HG03469 (cell line): ENCODE measurements around the gene SUPT16H.

Experiments used
- ATAC-seq: cut with Tn5 transposase; IDR thresholded peaks from one replicate; pipeline ENCODE4 v1.9.1; 2021; ENCODE audit warnings: mild to moderate bottlenecking, moderate library complexity, moderate number of reproducible peaks; ENCODE audit not compliant: unreplicated experiment

Gene SUPT16H

DNA sequence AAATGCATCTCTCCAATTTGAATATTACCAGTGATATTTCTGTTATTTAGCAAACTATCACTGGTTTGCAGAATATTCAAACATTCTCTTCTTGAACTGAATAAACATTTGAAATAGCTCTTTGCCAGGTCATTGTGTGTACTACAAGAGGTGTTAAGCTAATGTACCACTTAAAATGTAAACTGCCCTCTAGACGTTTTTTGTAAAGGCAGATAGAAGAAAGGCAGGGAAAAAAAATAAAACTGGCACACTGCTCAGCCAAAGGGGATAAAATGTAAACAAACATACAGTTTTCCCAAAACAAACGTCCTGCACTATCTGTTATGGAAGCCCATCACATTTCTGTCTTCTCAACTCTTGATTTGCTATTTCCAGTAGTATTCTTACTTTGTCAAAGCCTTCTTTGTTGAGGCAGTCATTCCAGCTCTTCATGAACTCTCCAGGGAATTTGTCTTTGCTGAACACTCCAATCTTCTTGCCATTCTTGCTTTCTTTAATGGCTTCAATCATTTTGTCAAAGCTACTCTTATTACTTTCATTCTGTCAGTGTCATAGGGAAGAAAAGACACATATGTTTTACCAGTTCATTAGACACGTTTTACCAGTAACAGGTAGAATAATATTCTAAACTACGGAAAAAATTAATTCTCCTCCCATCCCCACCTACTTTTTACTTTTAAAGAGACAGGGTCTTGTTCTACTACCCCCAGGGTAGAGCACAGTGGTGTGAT lies 13.7 kb downstream of the SUPT16H start:
- ATAC-seq, result no peak

DNA sequence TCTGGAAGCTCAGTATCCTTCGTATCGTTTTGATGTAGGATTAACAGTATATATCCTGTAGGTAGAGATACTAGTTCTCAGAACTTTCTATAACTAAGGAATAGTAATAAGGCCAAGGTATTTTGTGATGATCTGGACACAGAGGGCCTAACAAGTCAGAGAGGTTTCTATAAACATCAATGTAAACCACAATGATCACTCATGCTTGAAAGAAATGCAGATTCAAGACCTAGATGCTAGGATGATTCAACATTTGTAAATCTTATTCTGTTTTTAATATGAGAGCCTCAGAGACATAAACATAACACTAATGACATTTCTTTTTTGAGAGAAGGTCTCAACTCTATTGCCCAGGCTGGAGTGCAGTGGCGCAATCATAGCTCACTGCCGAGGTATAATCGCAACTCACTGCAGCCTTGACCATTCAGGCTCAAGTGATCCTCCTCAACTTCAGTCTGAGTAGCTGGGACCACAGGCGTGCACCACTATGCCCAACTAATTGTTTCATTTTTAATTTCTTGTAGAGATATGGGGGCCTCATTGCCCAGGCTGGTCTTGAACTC lies 16.2 kb downstream of the SUPT16H start:
- no peak for ATAC-seq

- no peak for ATAC-seq
These were observed 27.3 kb downstream of the SUPT16H start for GRCh38 chr14:21356511-21356910.

- no peak for ATAC-seq
These were observed 31.2 kb downstream of the SUPT16H start for GRCh38 chr14:21352587-21352986.

- no peak for ATAC-seq
These were observed 33.3 kb downstream of the SUPT16H start for GRCh38 chr14:21350539-21350938.

GRCh38 chr14:21347201-21347600 lies 36.6 kb downstream of the SUPT16H start:
- no peak for ATAC-seq

- no peak for ATAC-seq
These were observed 37.2 kb downstream of the SUPT16H start for GRCh38 chr14:21346532-21347135.

DNA sequence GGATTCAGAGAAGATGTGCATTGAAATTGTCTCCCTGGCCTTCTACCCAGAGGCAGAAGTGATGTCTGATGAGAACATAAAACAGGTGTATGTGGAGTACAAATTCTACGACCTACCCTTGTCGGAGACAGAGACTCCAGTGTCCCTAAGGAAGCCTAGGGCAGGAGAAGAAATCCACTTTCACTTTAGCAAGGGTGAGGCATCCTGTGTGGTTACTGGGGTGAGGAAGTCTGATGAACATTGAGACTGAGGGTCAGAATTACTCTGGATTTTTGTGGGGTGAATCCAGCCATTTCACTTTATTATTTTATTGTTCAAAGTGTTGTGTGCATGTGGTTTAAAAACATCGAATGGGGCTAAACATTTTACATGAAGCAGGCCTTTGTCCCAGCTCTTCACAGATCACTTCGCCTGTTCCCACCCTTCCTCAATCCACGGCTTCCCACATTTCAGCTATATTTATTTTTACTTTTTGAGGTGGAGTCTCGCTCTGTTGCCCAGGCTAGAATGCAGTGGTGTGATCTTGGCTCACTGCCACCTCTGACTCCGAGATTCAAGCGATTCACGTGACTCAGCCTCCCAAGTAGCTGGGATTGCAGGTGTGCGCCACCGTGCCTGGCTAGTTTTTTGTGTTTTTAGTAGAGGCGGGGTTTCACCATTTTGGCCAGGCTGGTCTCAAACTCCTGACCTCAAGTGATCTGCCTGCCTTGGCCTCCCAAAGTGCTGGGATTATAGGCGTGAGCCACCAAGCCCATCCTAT lies 40.6 kb downstream of the SUPT16H start:
- ATAC-seq, result no peak

GRCh38 chr14:21334202-21334906 lies 49.5 kb downstream of the SUPT16H start:
- ATAC-seq, result no peak

GRCh38 chr14:21332950-21333349 lies 50.9 kb downstream of the SUPT16H start:
- ATAC-seq, result no peak

- no peak for ATAC-seq
These were observed 56.8 kb downstream of the SUPT16H start for GRCh38 chr14:21326972-21327371.

DNA sequence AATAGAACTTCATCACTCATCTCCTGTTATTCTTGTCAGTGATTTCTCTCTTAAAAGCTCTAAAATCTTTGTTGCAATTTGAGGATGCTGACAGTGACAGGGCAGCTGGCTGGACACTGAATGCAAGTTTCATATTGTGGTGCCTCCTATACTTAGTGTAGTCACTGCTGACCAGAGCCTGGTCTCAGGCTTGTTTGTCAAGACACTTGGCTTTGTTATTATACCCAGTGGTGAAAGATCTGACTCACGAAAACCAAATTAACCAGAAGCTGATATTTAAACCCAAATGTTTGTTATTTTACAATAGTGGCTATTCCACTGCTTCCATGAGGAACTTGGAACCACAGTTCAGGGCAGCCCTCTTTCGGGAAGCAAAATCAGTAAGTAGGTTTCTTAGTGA lies 61.1 kb downstream of the SUPT16H start:
- ATAC-seq, result no peak

- no peak for ATAC-seq
These were observed 62.9 kb downstream of the SUPT16H start for GRCh38 chr14:21320913-21321312.

GRCh38 chr14:21317398-21317797 lies 66.4 kb downstream of the SUPT16H start:
- ATAC-seq, result no peak

- ATAC-seq, result no peak
These were observed 70.3 kb downstream of the SUPT16H start for GRCh38 chr14:21313512-21313911.

DNA sequence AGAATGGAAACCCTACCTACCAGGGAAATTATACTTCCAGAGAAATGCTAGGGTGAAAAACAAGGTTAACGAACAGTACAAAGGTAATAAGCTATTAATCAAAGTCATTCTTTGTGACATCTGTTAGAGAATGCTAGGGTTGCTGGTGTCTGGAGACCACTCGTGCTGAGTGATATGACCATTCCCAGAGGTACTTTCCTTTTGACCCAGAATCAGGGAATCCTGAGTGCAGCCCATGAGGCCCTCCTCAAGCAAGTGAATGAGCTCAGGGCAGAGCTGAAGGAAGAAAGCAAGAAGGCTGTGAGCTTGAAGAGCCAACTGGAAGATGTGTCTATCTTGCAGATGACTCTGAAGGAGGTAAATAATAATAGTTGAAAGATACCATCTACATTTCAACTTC lies 72.2 kb downstream of the SUPT16H start:
- no peak for ATAC-seq

DNA sequence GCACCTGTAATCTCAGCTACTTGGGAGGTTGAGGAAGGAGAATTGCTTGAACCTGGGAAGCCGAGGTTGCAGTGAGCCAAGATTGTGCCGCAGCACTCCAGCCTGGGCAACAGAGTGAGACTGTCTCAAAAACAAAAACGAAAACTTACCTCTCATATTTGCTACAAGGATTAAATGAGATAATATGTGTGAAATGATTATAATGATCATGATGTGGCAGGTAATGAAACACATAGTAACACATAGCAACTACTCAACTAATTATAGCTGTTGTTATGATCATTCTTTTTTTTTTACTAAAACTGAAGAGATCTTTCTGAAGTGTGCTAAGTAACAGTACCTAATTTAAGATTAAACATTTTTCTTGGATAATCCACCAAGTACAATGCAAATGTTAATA lies 73.9 kb downstream of the SUPT16H start:
- no peak for ATAC-seq

GRCh38 chr14:21309238-21309636 lies 74.6 kb downstream of the SUPT16H start:
- ATAC-seq, result no peak

- ATAC-seq, result peak; percentile 72
These were observed 75.2 kb downstream of the SUPT16H start for GRCh38 chr14:21308479-21309237.

- ATAC-seq, result peak; percentile 15
These were observed 75.7 kb downstream of the SUPT16H start for GRCh38 chr14:21308132-21308478.
